Adrenal gland (tissue), 12 donors: ENCODE results near the gene HOXD11. TPM values are rescaled to one million over a fixed set of nuclear protein-coding genes. Genes with fewer than 3 reads are reported as not detected.

Source experiments
- DNase-seq, 7 donors: peaks; one replicate each; pipeline ENCODE4 v3.0.0-alpha.2; 2019 to 2020
- H3K27ac ChIP-seq, 5 donors: fragments of 200-600 bp; sonication (generic) in 4 of 5; 1 replicate in 3 of 5; 2 replicates in 2 of 5; pipeline versions ENCODE4 v1.5.1 to v1.8.0; 2016 to 2020; ENCODE audit warnings: mild to moderate bottlenecking in 1 of 5
- H3K27me3 ChIP-seq: fragments of 200-600 bp; 2 replicates; pipeline ENCODE4 v1.8.0; 2021
- H3K36me3 ChIP-seq, 2 donors: fragments of 200-600 bp; replicated peaks in 1 of 2; 1 replicate in 1 of 2; 2 replicates in 1 of 2; pipeline versions ENCODE4 v1.5.1 to v1.8.0; 2018 to 2022
- H3K4me1 ChIP-seq, 2 donors: fragments of 200-600 bp; replicated peaks in 1 of 2; 1 replicate in 1 of 2; 2 replicates in 1 of 2; pipeline versions ENCODE4 v1.5.1 to v1.8.0; 2018 to 2021
- H3K4me3 ChIP-seq, 4 donors: fragments of 200-600 bp; sonication (generic) in 3 of 4; one replicate each; pipeline ENCODE4 v1.5.1; 2016 to 2018
- H3K9me3 ChIP-seq, 3 donors: fragments of 200-600 bp; sonication (generic) in 1 of 3; replicated peaks in 1 of 3; 1 replicate in 2 of 3; 2 replicates in 1 of 3; pipeline versions ENCODE4 v1.5.1 to v1.8.0; 2016 to 2021
- CTCF ChIP-seq, 6 experiments: fragments of 450-650 bp in 4 of 6; fragments of 200-600 bp in 2 of 6; sonication (generic) in 1 of 6; IDR thresholded peaks; 1 replicate in 5 of 6; 2 replicates in 1 of 6; pipeline versions ENCODE4 v1.5.1 to v1.8.0; 2016 to 2021; ENCODE audit warnings: antibody characterized with exemption in 6 of 6, mild to moderate bottlenecking in 2 of 6, moderate library complexity in 1 of 6
- POLR2A ChIP-seq, 2 donors: fragments of 450-650 bp; IDR thresholded peaks; one replicate each; pipeline ENCODE4 v1.6.1; 2017; ENCODE audit warnings: antibody characterized with exemption in 2 of 2, mild to moderate bottlenecking in 2 of 2, moderate library complexity in 1 of 2
- WGBS, 4 donors: extraction: QIAGEN DNeasy Blood & Tissue Kit in 2 of 4; methylation state at CpG; one replicate each; pipeline versions ENCODE4 v1.1.5 to v1.1.7; 2013 to 2017; 5-methylcytosine and 5-hydroxymethylcytosine counted together
- intact Hi-C, 2 donors: fragments of 100-400 bp; cut with DNase I; formaldehyde crosslinking; loops; one replicate each; pipeline versions ENCODE4 v1.14.1 to v1.15.0; 2022 to 2023
- polyA plus RNA-seq, 3 donors: library from polyadenylated mRNA; stranded (reverse); fragments of 200-250 nt in 2 of 3; fragments of 350-450 nt in 1 of 3; fragmentation: Illumina TruSeq in 1 of 3; extraction: RNeasy Lipid Tissue Mini Kit (QIAGEN cat#74804) in 1 of 3; gene quantifications; one replicate each; pipeline ENCODE4 v1.2.3, GENCODE V29; 2013 to 2014
- total RNA-seq, 9 donors: library from RNA; depleted of rRNA in 4 of 9; stranded (reverse); fragments of >200 nt in 4 of 9; fragments of 120-200 nt in 1 of 9; fragmentation: NEBNext Ultra II Directional in 1 of 9; extraction: Animal tissue kit (Norgen Biotek cat#: 25700) in 1 of 9; gene quantifications; one replicate each; pipeline versions ENCODE4 v1.1.0 to v1.2.4, GENCODE V29; 2013 to 2023
- donor health status: healthy with polysubstance abuse.
- donor health status: Bipolar disorder and iron deficiency.
- donor health status: DM: yes; HTN: yes; CAD: no.
- donor health status: DM: no; HTN: no; CAD: no.
- donor health status: DM: no; HTN: no; CAD: no.
- donor health status: DM: yes; HTN: yes; CAD: no.

Gene HOXD11
- total and polyA plus RNA-seq, 12 donors = not detected

GRCh38 chr2:176109192-176109901 is 2.3 kb downstream of the HOXD11 start:
- WGBS, 4 donors = 28 to 29% (median 29%) methylated on average over 23 to 26 of the region's 26 CpGs
- Histone ChIP-seq H3K4me1 (peaks cover 1 to 13% of the 10 kb centered on the region in 2 donors), H3K27ac (no peak overlapping the region), H3K4me3 (no peak overlapping the region), H3K36me3 (no peaks in the 10 kb centered on the region), H3K9me3 (no peaks in the 10 kb centered on the region), H3K27me3 (peaks cover 96% of the 10 kb centered on the region)
- TF ChIP-seq POLR2A (IDR thresholded peaks at IDR 0.05) = no peak
- no peak for TF ChIP-seq CTCF (IDR thresholded peaks at IDR 0.05)
- DNase-seq = no peak
- intact Hi-C loops = no loop called here

GRCh38 chr2:176109946-176110345 is 2.9 kb downstream of the HOXD11 start:
- H3K27ac ChIP-seq = no peak overlapping the region
- no peak for TF ChIP-seq CTCF (IDR thresholded peaks at IDR 0.05)
- TF ChIP-seq POLR2A (IDR thresholded peaks at IDR 0.05) = no peak
- no peaks in the 10 kb centered on the region for H3K9me3 ChIP-seq
- 44 to 55% (median 48%) methylated on average over 4 of the region's 4 CpGs for WGBS, 4 donors
- H3K27me3 ChIP-seq = peaks cover 96% of the 10 kb centered on the region
- intact Hi-C loops = no loop called here
- peaks cover 0 to 10% of the 10 kb centered on the region in 2 donors for H3K4me1 ChIP-seq
- H3K36me3 ChIP-seq = no peaks in the 10 kb centered on the region
- no peak for DNase-seq
- H3K4me3 ChIP-seq = no peak overlapping the region

- no peak for TF ChIP-seq POLR2A (IDR thresholded peaks at IDR 0.05)
- no peak for TF ChIP-seq CTCF (IDR thresholded peaks at IDR 0.05)
- H3K27me3 ChIP-seq = peaks cover 96% of the 10 kb centered on the region
- WGBS, 4 donors = 32 to 34% (median 33%) methylated on average over 7 of the region's 7 CpGs
Observed at GRCh38 chr2:176110415-176111308, 3.6 kb downstream of the HOXD11 start.

GRCh38 chr2:176111309-176111663 is 4.2 kb downstream of the HOXD11 start:
- Histone ChIP-seq H3K36me3 (no peaks in the 10 kb centered on the region), H3K9me3 (no peaks in the 10 kb centered on the region), H3K27ac (no peak overlapping the region), H3K4me1 (peaks cover 0 to 10% of the 10 kb centered on the region in 2 donors), H3K4me3 (no peak overlapping the region), H3K27me3 (peaks cover 98% of the 10 kb centered on the region)
- TF ChIP-seq CTCF (IDR thresholded peaks at IDR 0.05) (peak; percentile 28 to 58 (median 48)), POLR2A (IDR thresholded peaks at IDR 0.05) (no peak)
- intact Hi-C loops = no loop called here
- 8 to 13% (median 8%) methylated on average over 16 of the region's 16 CpGs for WGBS, 4 donors
- peak in 5 of 7 donors; percentile 46 to 66 (median 64) for DNase-seq

More at GRCh38 chr2:176110415-176111308, 3.6 kb downstream of the HOXD11 start:
- Histone ChIP-seq H3K36me3 (no peaks in the 10 kb centered on the region), H3K4me3 (no peak overlapping the region), H3K4me1 (peaks cover 0 to 10% of the 10 kb centered on the region in 2 donors), H3K27ac (no peak overlapping the region), H3K9me3 (no peaks in the 10 kb centered on the region)
- no peak for DNase-seq
- intact Hi-C loops = no loop called here
